SKM-1 (cell line): ENCODE results near the gene ANKRA2.

Source experiments
- DNase-seq: peaks from one replicate; lab custom pipeline; 2025; ENCODE audit not compliant: unreplicated experiment; lab: John Stamatoyannopoulos, UW

The ANKRA2 gene

GRCh38 chr5:73506459-73506955, 58.9 kb downstream of the ANKRA2 start:
- DNase-seq: no peak
